Astrocyte of the spinal cord (primary cell): Measurements from ENCODE around the gene MYOT.

Experiments used
- DNase-seq: peaks from one replicate; pipeline ENCODE4 v3.0.0; 2011; ENCODE audit warnings: low read depth, low spot score
- H3K4me3 ChIP-seq: 2 replicates; pipeline ENCODE4 v1.5.1; 2011; ENCODE audit warnings: low read depth, mild to moderate bottlenecking, low read length, moderate library complexity
- in situ Hi-C: cut with HindIII; loops from 2 replicates; pipeline ENCODE4 v1.10.0; 2017; ENCODE audit warnings: low sequenced_read_pairs
- TF ChIP-seq, protein P1 (sequence below): IDR thresholded peaks from 2 replicates; pipeline ENCODE4 v1.5.1; 2012; ENCODE audit warnings: low read depth, mild to moderate bottlenecking, low read length, inconsistent platforms

Gene MYOT

DNA sequence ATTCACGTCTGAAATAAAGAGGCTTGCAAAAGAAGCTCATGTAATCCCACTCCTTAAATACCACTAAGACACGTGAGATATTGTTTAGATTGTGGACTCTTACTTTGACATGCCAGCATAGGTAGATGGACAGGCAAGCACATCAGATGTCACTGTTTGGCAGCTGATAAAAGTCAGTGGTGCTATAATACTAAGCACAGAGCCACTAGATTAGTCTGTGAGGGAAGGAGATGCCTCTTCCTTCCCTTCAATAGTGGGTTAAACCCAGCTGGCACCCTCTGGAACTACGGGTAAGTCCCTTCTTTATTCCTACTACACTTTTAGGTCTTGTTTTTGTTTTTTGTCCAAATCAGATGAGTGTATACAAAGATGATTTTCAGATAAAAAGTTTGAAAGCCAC lies at the start of gene MYOT:
MYOT (plus strand) TSS at position 197 of the 400 bp plus-strand sequence. CDS start 2,792 bp downstream, outside the sequence.
- TF ChIP-seq, protein P1, sequence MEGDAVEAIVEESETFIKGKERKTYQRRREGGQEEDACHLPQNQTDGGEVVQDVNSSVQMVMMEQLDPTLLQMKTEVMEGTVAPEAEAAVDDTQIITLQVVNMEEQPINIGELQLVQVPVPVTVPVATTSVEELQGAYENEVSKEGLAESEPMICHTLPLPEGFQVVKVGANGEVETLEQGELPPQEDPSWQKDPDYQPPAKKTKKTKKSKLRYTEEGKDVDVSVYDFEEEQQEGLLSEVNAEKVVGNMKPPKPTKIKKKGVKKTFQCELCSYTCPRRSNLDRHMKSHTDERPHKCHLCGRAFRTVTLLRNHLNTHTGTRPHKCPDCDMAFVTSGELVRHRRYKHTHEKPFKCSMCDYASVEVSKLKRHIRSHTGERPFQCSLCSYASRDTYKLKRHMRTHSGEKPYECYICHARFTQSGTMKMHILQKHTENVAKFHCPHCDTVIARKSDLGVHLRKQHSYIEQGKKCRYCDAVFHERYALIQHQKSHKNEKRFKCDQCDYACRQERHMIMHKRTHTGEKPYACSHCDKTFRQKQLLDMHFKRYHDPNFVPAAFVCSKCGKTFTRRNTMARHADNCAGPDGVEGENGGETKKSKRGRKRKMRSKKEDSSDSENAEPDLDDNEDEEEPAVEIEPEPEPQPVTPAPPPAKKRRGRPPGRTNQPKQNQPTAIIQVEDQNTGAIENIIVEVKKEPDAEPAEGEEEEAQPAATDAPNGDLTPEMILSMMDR, result no peak
- no peak for DNase-seq
- in situ Hi-C loops, result no loop called here
- no peak within 1 kb of the TSS for H3K4me3 ChIP-seq

DNA sequence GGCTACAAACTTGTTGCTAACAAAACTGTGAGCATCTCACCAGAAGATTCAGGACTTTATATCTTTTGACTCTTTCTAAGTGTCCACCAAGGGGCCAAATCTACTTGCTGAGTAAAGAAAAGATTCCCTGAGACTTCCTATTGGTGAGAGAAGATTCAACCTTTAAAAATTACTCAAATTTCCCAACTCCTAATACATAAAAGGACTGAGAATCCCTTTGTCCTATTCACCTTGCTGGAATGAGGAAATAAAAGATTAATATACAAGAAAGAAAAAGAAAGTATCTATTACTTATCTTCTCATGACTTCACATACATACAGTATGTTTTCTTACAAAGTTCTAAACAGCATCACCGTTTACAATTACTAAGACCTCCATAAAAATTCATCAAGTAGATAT lies 47.9 kb upstream of the MYOT start:
- TF ChIP-seq, protein P1, result no peak
- in situ Hi-C loops, result no loop called here
- no peak overlapping the region for H3K4me3 ChIP-seq
- no peak for DNase-seq

DNA sequence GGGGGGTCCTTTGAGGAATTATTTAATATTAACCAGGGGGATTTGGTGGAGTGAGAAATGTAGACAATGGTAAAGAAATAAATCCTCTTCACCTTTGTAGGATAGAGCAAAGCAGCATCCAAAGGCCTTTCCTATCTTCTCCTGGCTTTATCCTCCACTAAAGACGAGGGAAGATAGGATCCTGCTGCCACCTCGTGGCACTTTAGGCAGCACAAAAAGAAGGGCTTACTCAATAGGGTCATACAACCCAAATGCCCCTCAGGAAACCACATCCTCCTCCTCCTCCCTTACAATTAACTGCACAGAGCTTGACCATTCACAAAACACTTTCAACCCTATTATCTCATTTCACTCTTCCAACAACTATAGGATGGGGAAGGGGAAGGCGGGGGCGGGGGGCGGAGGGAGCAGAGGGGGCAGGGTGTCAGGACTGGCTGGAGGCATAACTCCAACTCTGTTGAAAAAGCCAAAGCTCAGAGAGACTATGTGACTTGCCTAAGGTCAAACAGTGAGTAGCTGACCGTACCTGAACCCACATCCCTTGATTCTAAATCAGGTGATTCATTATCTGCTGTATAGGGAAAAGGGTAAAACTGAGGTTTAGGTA lies 45.4 kb upstream of the MYOT start:
- in situ Hi-C loops, result no loop called here
- H3K4me3 ChIP-seq, result no peak overlapping the region
- peak; percentile 25 for DNase-seq
- TF ChIP-seq, protein P1, result peak; percentile 52

DNA sequence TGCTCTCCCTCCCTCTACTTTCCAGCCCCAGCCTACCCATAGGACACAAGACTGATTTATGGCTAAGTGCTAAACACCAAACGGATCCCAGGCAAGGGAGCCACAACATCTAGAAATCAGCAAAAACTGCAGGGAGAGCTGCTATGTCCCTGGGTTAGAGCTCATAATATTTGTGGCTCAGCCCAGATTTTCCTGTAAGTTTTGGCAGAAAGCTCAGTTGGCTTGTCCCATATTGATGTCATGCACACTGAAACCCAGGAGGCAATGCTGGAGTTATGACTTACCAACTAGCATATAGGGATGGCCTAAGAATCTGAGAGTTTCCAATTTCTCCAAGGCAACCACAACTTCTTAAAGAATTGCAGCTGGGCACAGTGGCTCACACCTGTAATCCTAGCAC lies 44.7 kb upstream of the MYOT start:
- TF ChIP-seq, protein P1, result no peak
- DNase-seq, result no peak
- no peak overlapping the region for H3K4me3 ChIP-seq
- in situ Hi-C loops, result no loop called here

GRCh38 chr5:137825165-137825564 lies 42.5 kb upstream of the MYOT start:
- no peak for DNase-seq
- no peak overlapping the region for H3K4me3 ChIP-seq
- in situ Hi-C loops, result no loop called here
- TF ChIP-seq, protein P1, result no peak

DNA sequence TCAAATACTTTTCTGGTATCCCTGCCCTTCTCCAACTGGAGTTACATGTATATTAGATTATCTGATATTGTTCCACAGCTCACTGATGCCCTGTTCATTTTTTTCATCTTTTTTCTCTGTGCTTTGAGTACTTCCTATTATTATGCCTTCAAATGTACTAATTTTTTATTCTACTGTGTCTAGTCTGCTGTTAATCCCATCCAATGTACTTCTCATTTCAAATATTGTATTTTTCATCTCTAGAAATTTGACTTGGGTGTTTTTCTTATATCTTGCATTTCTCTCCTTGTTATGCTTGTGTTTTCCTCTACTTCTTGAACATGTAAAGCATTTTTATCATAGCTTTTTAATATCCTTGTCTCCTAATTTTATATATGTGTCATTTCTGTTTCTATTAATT lies 41.6 kb upstream of the MYOT start:
- in situ Hi-C loops, result no loop called here
- TF ChIP-seq, protein P1, result no peak
- H3K4me3 ChIP-seq, result no peak overlapping the region
- no peak for DNase-seq
